Measurements from ENCODE around the gene FAM228B. TPM values are rescaled to one million over a fixed set of nuclear protein-coding genes. Genes with fewer than 3 reads are reported as not detected.
A peak's percentile ranks its signal among the peaks of the same experiment; 100 is the strongest.

FAM228B gene
- total and polyA plus RNA-seq, 12 donors, result 4.7 to 76.4 (median 27.3) TPM

- Histone ChIP-seq H3K36me3 (peaks cover 0 to 10% (median 0%) of the 10 kb centered on the region in 9 donors), H3K4me3 (no peak overlapping the region), H3K27ac (peak overlapping the region in 6 of 10 donors; percentile 10 to 59 (median 16)), H3K27me3 (no peaks in the 10 kb centered on the region), H3K9me3 (peaks cover 0 to 29% (median 0%) of the 10 kb centered on the region in 11 donors), H3K4me1 (peaks cover 0 to 12% (median 0%) of the 10 kb centered on the region in 9 donors)
- ATAC-seq (peak in 7 of 8 donors; percentile 43 to 83 (median 64)), DNase-seq (no peak)
- intact Hi-C loops (cut with DNase I), result no loop called here
- TF ChIP-seq CTCF (IDR thresholded peaks at IDR 0.05), result no peak
- WGBS, 2 donors, result 38 to 46% methylated on average over 2 of the region's 2 CpGs
Observed at GRCh38 chr2:24111407-24111901, 11.8 kb upstream of the FAM228B start.

- ATAC-seq (no peak), DNase-seq (no peak)
- H3K9me3 ChIP-seq, result peaks cover 0 to 11% (median 0%) of the 10 kb centered on the region in 11 donors
- no peak for TF ChIP-seq CTCF (IDR thresholded peaks at IDR 0.05)
- peaks cover 0 to 10% (median 0%) of the 10 kb centered on the region in 9 donors for H3K36me3 ChIP-seq
- peaks cover 0 to 12% (median 0%) of the 10 kb centered on the region in 9 donors for H3K4me1 ChIP-seq
- H3K27ac ChIP-seq, result no peak overlapping the region
- no peak overlapping the region for H3K4me3 ChIP-seq
- 39 to 40% methylated on average over 2 of the region's 2 CpGs for WGBS, 2 donors
- no peaks in the 10 kb centered on the region for H3K27me3 ChIP-seq
- intact Hi-C loops (cut with DNase I), result no loop called here
Observed at GRCh38 chr2:24115057-24115456, 8.2 kb upstream of the FAM228B start.

GRCh38 chr2:24117902-24118301 is 5.4 kb upstream of the FAM228B start:
- Histone ChIP-seq H3K27ac (no peak overlapping the region), H3K27me3 (no peaks in the 10 kb centered on the region), H3K4me1 (peaks cover 0 to 9% (median 3%) of the 10 kb centered on the region in 9 donors), H3K9me3 (peaks cover 0 to 11% (median 0%) of the 10 kb centered on the region in 11 donors), H3K36me3 (peaks cover 0 to 10% (median 0%) of the 10 kb centered on the region in 9 donors), H3K4me3 (no peak overlapping the region)
- intact Hi-C loops (cut with DNase I), result no loop called here
- DNase-seq (no peak), ATAC-seq (no peak)
- WGBS, 2 donors, result 77 to 79% methylated on average over 1 of the region's 1 CpG
- no peak for TF ChIP-seq CTCF (IDR thresholded peaks at IDR 0.05)

- Histone ChIP-seq H3K9me3 (no peaks in the 10 kb centered on the region), H3K36me3 (no peaks in the 10 kb centered on the region), H3K4me3 (no peak overlapping the region), H3K27ac (peak overlapping the region in 1 of 10 donors; percentile 96), H3K4me1 (peaks cover 0 to 24% (median 14%) of the 10 kb centered on the region in 9 donors), H3K27me3 (no peaks in the 10 kb centered on the region)
- no peak for TF ChIP-seq CTCF (IDR thresholded peaks at IDR 0.05)
- ATAC-seq (no peak), DNase-seq (no peak)
- 71 to 73% methylated on average over 5 of the region's 5 CpGs for WGBS, 2 donors
- intact Hi-C loops (cut with DNase I), result loop anchor here in 3 of 10 donors (5.0 kb wide), 3 partner anchors 34 to 44 kb away; partner anchors contain the start of genes SF3B6 (in 1 of the 3) and TP53I3 (in 1 of the 3)
Observed at GRCh38 chr2:24121066-24121465, 2.2 kb upstream of the FAM228B start.
